Measurements from ENCODE around the gene USP1.

Gene USP1

DNA sequence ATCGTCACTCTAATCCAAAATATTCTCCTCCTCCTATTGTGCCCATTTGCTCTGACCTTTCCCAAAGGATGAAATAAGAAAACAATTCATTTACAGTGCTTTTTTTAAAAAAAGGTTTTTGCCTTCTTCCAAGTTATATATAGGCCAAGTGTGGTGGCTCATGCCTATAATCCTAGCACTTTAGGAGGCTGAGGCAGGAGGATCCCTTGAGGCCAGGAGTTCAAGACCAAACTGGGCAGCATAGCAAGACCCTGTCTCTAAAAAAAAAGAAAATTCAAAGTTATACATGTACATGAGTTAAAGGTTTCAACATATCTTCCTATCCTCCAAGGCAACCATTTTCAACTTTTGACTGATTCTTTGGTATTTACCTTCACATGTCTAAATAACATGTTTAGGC, 10.1 kb upstream of the USP1 start:
- TF ChIP-seq, protein P1, sequence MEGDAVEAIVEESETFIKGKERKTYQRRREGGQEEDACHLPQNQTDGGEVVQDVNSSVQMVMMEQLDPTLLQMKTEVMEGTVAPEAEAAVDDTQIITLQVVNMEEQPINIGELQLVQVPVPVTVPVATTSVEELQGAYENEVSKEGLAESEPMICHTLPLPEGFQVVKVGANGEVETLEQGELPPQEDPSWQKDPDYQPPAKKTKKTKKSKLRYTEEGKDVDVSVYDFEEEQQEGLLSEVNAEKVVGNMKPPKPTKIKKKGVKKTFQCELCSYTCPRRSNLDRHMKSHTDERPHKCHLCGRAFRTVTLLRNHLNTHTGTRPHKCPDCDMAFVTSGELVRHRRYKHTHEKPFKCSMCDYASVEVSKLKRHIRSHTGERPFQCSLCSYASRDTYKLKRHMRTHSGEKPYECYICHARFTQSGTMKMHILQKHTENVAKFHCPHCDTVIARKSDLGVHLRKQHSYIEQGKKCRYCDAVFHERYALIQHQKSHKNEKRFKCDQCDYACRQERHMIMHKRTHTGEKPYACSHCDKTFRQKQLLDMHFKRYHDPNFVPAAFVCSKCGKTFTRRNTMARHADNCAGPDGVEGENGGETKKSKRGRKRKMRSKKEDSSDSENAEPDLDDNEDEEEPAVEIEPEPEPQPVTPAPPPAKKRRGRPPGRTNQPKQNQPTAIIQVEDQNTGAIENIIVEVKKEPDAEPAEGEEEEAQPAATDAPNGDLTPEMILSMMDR (IDR thresholded peaks at IDR 0.05), result no peak

DNA sequence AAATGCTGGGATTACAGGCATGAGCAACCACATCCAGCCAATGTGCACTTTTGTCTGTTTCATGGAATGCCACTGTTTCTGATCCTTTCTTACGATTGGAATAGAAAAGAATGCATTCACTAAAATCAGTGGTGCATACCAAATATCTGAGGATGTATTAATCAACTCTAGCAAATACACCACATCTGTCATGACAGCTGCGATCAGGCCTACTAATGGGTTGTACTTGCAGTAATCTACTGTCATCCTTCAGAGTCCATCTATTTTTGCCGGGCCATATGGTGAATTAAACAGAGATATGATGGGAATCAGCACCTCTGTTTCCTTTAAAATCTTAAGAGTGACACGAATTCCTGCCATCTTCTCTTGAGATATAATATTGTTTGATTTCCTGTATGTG, 8.5 kb upstream of the USP1 start:
- TF ChIP-seq, protein P1 (IDR thresholded peaks at IDR 0.05), result no peak

DNA sequence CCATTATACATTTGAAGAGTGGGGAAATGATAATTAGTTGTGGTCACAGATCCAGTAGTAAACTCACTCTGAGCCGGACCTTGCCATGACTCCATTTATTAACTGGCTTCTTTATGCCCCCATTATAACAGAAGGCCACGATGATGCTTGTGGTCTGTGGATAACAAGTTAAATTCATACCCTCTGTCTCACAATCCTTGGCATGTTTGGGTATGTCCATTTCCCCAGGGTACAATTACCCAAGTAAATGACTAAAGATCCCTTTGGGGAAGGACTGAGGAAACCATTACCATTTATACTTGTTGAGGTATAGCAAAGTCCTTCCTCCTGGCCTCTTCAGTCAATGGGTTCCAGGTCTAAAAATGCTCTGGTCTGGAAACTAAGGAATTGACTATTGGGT, 7.3 kb upstream of the USP1 start:
- TF ChIP-seq, protein P1 (IDR thresholded peaks at IDR 0.05), result no peak

DNA sequence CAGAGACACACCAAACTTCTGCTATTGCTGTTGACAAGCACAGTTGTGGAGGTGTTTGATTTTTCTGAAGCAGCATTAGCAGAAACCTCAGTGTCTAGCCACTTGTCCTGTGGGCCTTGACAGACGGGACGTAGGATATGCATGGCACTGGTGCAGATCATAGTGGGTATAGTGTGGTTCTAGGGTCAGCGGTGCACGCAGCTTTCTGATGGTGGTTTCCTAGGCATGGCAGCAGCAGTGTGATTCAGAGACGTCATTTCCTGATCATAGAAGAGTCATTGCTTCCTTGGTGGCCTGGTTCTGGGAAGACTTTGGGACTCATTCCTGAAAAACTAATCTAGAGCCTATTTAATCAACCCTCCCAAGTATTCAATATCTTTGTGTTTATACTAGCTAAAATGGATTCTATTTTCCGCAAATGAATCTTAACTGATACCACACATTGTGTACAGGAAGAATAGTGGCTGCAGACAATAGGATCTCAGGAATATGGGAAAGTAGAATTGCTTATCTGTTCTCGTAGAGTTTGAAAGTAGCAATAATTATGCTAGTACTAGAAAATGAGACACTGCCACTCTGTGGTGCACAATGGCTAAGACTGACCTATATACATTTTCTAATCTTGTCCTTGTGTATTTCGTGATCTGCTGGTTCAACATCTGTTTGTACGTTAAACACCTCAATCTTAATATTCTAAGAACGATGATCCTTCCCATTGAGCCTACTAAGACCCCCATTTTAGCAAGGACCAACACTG, 2.8 kb upstream of the USP1 start:
- TF ChIP-seq, protein P1 (IDR thresholded peaks at IDR 0.05), result no peak

DNA sequence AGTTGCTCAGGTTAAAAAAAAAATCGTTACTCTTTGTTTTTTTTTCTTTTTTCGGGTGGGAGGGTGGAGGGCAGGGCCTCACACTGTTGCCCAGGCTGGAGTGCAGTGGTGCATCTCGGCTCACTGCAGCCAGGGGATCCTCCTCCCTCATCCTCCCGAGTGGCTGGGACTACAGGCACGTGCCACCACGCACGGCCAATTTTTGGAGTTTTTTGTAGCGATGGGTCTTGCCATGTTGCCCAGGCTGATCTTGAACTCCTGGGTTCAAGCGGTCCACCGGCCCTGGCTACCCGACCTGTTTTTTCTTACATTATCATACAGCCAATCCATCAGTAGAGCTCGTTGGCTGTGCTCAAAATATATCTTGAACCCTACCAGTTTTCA, 2.2 kb upstream of the USP1 start:
- TF ChIP-seq, protein P1 (IDR thresholded peaks at IDR 0.05), result no peak

DNA sequence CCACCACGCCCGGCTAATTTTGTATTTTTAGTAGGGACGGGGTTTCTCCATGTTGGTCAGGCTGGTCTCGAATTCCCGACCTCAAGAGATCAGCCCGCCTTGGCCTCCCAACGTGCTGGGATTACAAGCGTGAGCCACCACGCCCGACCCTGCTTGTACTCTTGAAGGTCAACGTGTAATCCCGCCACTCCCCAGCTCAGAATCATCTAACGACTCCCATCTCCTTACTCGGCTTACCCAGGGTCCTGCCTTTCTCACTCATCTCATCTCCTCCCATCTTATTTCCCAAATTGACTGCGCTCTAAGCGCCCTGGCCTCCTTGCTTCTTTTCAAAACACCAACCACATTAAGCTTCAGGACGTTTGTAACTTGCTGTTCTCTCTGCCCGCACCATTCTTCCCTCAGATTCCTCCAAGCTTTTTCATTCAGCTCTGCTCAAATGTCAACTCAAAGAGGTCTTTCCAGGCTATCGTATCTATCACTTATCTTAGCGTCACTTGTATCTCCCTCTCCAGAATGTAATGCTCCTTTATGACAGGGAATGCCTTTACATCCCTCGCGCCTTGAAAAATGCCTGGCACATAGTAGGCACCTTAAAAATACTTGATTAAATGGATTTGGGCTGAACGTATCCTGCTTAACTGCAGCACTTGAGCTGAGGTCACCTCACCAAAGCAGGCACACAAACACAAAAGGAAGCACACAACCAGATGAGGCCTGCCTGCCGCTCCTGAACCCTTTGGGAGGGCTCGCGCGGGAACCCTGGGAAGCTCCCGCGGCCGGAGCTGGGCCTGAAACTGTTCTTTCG, 1.4 kb upstream of the USP1 start:
- TF ChIP-seq, protein P1 (IDR thresholded peaks at IDR 0.05), result no peak

DNA sequence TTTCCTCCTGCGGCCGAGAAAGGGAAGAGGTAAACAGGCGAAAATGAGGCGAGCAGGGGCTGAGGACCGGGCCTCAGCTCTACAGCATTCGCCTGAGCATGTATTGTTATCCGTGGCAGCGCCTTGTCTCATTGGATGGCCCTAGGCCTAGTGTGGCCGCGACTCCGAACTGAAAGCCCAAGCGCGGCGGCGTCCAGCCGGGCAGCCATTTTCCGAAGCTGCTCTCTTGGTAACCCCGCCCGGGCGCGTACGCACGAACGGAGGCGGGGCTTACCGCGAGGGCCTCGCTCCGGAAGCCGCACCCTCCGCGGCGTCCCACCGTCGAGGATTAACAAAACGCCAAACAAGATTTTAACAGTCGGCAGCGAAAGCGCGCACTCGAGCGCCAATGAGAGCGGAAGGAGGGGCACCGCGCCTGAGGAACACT, 797 bp upstream of the USP1 start:
- TF ChIP-seq, protein P1 (IDR thresholded peaks at IDR 0.05), result no peak

Data from LNCAP (cell line).